AG04449 (cell line): ENCODE results near the gene XPOT.
"Not testable (repeated sequence)": the region's sequence is repeated elsewhere in the genome, so short reads cannot be mapped to it uniquely, and the experiment has no call there.

Experiments
- CTCF ChIA-PET: fragments of 350-600 bp; formaldehyde crosslinking; extraction: SDS; loops from one replicate; lab custom pipeline; 2021; ENCODE audit warnings: antibody characterized with exemption; lab: Yijun Ruan, JAX
- POLR2A ChIA-PET: fragments of 400-600, 350-600 bp; formaldehyde crosslinking; extraction: SDS; loops from one replicate; lab custom pipeline; 2020; ENCODE audit warnings: antibody characterized with exemption, inconsistent platforms; lab: Yijun Ruan, JAX
- DNase-seq: peaks from one replicate; pipeline ENCODE4 v3.0.0-alpha.2; 2010; ENCODE audit warnings: low read depth, low spot score
- H3K4me3 ChIP-seq: 2 replicates; pipeline ENCODE4 v1.5.1; 2011; ENCODE audit warnings: low read depth, mild to moderate bottlenecking, control low read depth, low read length
- TF ChIP-seq, protein P1 (sequence below): IDR thresholded peaks from one replicate; pipeline ENCODE4 v1.5.1; 2011; ENCODE audit warnings: mild to moderate bottlenecking, moderate library complexity, low read length, control low read depth, inconsistent platforms; ENCODE audit not compliant: insufficient read depth; ENCODE audit errors: missing control alignments

XPOT gene, protein sequence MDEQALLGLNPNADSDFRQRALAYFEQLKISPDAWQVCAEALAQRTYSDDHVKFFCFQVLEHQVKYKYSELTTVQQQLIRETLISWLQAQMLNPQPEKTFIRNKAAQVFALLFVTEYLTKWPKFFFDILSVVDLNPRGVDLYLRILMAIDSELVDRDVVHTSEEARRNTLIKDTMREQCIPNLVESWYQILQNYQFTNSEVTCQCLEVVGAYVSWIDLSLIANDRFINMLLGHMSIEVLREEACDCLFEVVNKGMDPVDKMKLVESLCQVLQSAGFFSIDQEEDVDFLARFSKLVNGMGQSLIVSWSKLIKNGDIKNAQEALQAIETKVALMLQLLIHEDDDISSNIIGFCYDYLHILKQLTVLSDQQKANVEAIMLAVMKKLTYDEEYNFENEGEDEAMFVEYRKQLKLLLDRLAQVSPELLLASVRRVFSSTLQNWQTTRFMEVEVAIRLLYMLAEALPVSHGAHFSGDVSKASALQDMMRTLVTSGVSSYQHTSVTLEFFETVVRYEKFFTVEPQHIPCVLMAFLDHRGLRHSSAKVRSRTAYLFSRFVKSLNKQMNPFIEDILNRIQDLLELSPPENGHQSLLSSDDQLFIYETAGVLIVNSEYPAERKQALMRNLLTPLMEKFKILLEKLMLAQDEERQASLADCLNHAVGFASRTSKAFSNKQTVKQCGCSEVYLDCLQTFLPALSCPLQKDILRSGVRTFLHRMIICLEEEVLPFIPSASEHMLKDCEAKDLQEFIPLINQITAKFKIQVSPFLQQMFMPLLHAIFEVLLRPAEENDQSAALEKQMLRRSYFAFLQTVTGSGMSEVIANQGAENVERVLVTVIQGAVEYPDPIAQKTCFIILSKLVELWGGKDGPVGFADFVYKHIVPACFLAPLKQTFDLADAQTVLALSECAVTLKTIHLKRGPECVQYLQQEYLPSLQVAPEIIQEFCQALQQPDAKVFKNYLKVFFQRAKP

DNA sequence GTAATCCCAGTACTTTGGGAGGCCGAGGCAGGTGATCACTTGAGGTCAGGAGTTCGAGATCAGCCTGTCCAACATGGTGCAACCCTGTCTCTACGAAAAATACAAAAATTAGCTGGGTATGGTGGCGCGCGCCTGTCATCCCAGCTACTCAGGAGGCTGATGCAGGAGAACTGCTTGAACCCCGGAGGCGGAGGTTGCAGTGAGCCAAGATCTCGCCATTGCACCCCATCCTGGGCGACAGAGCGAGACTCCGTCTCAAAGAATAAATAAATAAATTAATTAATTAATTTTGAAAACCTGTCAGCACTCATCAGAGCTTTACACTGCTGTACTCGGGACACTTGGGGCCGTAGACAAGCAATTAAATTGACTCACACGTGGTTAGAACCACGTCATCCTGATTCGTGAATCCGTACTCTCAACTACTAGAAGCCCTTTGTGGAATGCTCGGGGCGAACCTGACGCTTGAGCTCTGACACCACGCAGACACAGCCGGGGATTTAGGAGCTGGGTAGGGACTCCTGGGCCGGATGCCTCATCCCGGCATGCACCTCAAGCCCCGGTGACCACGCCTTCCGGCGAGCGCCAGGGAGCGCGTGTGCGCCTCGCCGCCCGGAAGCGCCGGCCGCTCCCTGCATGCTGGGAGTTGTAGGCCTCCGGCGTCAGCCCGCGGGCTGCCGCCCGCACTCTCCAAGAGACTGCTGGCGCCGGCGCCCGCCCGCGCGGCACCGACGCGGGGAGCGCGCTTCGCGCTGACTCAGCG is at the start of gene XPOT:
Gene XPOT (plus strand): TSS at position 686 of the 763 bp plus-strand sequence. CDS start 5,644 bp downstream, outside the sequence.
- ChIA-PET POLR2A (interaction anchor here (1.0 kb wide), 1 partner anchor 8 kb away, joined by 4 read pairs; no protein-coding TSS in a partner anchor), CTCF (no interaction called here)
- TF ChIP-seq, protein P1, sequence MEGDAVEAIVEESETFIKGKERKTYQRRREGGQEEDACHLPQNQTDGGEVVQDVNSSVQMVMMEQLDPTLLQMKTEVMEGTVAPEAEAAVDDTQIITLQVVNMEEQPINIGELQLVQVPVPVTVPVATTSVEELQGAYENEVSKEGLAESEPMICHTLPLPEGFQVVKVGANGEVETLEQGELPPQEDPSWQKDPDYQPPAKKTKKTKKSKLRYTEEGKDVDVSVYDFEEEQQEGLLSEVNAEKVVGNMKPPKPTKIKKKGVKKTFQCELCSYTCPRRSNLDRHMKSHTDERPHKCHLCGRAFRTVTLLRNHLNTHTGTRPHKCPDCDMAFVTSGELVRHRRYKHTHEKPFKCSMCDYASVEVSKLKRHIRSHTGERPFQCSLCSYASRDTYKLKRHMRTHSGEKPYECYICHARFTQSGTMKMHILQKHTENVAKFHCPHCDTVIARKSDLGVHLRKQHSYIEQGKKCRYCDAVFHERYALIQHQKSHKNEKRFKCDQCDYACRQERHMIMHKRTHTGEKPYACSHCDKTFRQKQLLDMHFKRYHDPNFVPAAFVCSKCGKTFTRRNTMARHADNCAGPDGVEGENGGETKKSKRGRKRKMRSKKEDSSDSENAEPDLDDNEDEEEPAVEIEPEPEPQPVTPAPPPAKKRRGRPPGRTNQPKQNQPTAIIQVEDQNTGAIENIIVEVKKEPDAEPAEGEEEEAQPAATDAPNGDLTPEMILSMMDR, result no peak
- peak within 1 kb of the TSS; percentile 98 for H3K4me3 ChIP-seq
- peak; percentile 82 for DNase-seq

DNA sequence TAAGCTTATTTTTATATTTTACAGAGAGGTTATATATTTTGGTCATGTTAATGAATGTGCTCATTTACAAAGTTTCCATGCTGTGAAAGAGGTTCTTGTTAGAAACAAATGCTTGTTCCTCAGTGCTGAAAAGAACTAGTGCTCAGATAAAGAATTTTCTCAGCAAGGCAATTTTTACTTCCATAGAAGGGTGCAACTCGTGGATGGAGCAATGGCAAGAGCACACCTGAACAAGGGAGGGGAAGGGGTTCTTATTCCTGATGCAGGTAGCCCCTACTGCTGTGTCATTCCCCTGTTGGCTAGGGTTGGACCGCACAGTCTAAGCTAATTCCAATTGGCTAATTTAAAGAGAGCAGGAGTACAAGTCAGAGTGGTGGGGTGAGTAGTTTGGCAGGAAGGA is 48.0 kb upstream of the XPOT start:
- CTCF ChIA-PET, H3K4me3 ChIP-seq, POLR2A ChIA-PET, DNase-seq: not testable (repeated sequence)

DNA sequence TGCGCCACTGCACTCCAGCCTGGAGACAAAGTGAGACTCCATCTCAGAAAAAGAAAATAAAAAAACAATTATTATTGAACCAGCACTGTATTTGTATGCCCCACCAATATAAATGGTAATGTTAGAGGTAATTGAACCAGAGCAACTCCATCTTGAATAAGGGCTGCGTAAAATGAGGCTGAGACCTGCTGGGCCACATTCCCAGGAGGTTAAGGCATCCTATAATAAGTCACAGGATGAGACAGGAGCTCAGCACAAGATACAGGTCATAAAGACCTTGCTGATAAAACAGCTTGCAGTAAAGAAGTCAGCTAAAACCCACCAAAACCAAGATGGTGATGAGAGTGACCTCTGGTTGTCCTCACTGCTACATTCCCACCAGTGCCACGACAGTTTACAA is 43.0 kb upstream of the XPOT start:
- POLR2A ChIA-PET, CTCF ChIA-PET, DNase-seq, H3K4me3 ChIP-seq: not testable (repeated sequence)

DNA sequence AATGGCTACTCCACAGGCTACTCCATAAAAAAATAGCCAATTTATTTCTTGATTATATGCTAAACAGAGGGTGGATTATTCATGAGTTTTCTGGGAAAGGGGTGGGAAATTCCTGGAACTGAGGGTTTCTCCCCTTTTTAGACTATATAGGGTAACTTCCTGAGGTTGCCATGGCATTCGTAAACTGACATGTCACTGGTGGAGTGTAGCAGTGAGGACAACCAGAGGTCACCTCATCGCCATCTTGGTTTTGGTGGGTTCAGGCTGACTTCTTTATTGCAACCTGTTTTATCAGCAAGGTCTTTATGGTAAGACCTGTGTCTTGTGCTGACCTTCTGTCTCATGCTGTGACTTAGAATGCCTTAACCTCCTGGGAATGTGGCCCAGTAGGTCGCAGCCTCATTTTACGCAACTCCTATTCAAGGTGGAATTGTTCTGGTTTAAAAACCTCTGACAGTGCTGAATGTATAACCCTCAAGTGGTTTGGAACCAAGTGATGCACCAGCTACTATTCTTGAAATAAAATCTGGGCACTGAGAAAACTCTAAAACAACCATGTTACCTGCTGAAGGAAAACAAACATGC is 41.4 kb upstream of the XPOT start:
- TF ChIP-seq, protein P1, result no peak
- no peak overlapping the region for H3K4me3 ChIP-seq
- POLR2A ChIA-PET, result no interaction called here
- DNase-seq, result no peak
- CTCF ChIA-PET, result no interaction called here

DNA sequence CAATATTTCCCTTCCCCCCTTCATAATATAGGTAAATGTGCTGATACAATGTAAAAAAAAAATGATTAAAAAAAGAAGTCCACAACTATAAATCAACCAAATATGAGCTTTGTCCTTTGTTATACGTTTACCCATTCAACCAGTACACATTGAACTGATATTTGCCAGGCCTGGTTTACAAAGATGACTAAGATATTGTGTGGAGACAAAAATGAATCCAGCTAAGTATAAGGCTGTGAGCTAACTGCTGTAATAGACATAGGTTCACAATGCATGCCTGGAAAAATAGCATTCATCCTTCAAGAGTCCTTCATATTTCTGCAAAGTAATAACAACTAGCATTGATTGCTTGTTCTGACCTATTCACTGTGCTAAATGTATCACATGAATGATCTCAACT is 20.5 kb upstream of the XPOT start:
- TF ChIP-seq, protein P1, result no peak
- ChIA-PET CTCF (no interaction called here), POLR2A (no interaction called here)
- H3K4me3 ChIP-seq, result no peak overlapping the region
- no peak for DNase-seq

DNA sequence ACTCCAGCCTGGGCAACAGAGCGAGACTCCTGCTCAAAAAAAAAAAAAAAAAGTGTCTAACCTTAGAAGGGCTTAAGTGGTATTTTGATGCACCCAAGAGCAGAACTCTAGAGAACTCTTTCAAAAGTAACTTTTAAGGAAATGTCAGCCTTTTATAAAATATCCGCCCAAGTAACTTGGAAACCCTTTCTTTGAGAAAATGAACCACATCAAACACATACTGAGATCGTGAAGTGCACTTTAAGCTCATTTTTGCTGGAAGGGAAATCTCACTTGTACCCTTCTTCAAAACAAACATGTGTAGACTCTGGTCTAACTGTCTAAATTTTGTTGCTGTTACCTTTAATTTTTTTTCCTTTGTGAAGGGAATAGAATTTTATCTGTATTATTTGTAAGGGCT is 19.2 kb upstream of the XPOT start:
- POLR2A ChIA-PET, result no interaction called here
- CTCF ChIA-PET, result no interaction called here
- TF ChIP-seq, protein P1, result no peak
- no peak overlapping the region for H3K4me3 ChIP-seq
- DNase-seq, result no peak
